Parathyroid adenoma (tissue), 2 donors: ENCODE results near the gene HPSE.

Experiments used
- H2AFZ ChIP-seq: fragments of 300-600 bp; sonication (generic); one replicate; pipeline ENCODE4 v1.7.0; 2017; ENCODE audit warnings: antibody characterized with exemption, mild to moderate bottlenecking
- H3K27ac ChIP-seq: fragments of 300-600 bp; sonication (generic); one replicate; pipeline ENCODE4 v1.7.0; 2017
- H3K27me3 ChIP-seq: fragments of 300-600 bp; sonication (generic); one replicate; pipeline ENCODE4 v1.7.0; 2017; ENCODE audit warnings: low read length; ENCODE audit not compliant: control insufficient read depth, insufficient read depth
- H3K36me3 ChIP-seq: fragments of 300-600 bp; sonication (generic); one replicate; pipeline ENCODE4 v1.7.0; 2017; ENCODE audit warnings: low read length; ENCODE audit not compliant: control insufficient read depth, insufficient read depth
- H3K4me1 ChIP-seq: fragments of 300-600 bp; sonication (generic); one replicate; pipeline ENCODE4 v1.7.0; 2017; ENCODE audit warnings: control low read depth
- H3K4me2 ChIP-seq: fragments of 300-600 bp; sonication (generic); one replicate; pipeline ENCODE4 v1.7.0; 2017; ENCODE audit warnings: low read length
- H3K4me3 ChIP-seq: fragments of 300-600 bp; sonication (generic); one replicate; pipeline ENCODE4 v1.7.0; 2017; ENCODE audit warnings: low read depth, low read length
- H3K79me2 ChIP-seq: fragments of 300-600 bp; sonication (generic); one replicate; pipeline ENCODE4 v1.7.0; 2017; ENCODE audit warnings: control low read depth
- H3K9ac ChIP-seq: fragments of 300-600 bp; sonication (generic); one replicate; pipeline ENCODE4 v1.7.0; 2017; ENCODE audit warnings: mild to moderate bottlenecking
- H3K9me3 ChIP-seq: fragments of 300-600 bp; sonication (generic); one replicate; pipeline ENCODE4 v1.7.0; 2017; ENCODE audit warnings: low read length; ENCODE audit not compliant: control insufficient read depth
- CTCF ChIP-seq: fragments of 300-600 bp; sonication (generic); IDR thresholded peaks from one replicate; pipeline ENCODE4 v1.7.0; 2017; ENCODE audit warnings: antibody characterized with exemption, mild to moderate bottlenecking
- donor health status: primary hyperparathyroidism.

HPSE gene

DNA sequence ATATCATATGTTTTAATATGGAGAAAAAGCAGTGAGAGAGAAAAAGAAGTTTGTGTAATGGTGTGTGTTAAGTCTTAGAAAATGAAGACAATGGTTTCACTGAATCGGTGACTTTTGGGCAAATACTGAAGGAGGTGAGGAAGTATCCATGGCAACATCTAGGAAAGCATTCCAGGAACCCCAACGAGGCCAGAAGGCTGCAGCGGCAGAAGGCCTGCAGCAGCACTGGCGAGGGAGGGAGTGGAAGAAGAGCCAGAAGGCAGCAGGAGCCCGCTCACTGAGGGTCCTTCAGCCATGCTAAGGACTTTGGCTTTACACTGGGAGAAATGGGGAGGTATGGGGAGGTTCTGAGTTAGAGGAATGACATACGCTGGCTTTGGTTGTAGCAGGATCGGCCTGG lies 76.8 kb downstream of the HPSE start:
- no peak overlapping the region for H3K4me3 ChIP-seq
- H3K9ac ChIP-seq: no peak overlapping the region
- no peak for TF ChIP-seq CTCF
- no peaks in the 10 kb centered on the region for H3K9me3 ChIP-seq
- H3K4me1 ChIP-seq: no peaks in the 10 kb centered on the region
- no peaks in the 10 kb centered on the region for H3K36me3 ChIP-seq
- H2AFZ ChIP-seq: no peak overlapping the region
- no peaks in the 10 kb centered on the region for H3K27me3 ChIP-seq
- H3K27ac ChIP-seq: no peak overlapping the region
- H3K79me2 ChIP-seq: no peaks in the 10 kb centered on the region
- no peak overlapping the region for H3K4me2 ChIP-seq

GRCh38 chr4:83255584-83255983 lies 79.1 kb downstream of the HPSE start:
- H3K27ac ChIP-seq: no peak overlapping the region
- no peak overlapping the region for H2AFZ ChIP-seq
- H3K9me3 ChIP-seq: no peaks in the 10 kb centered on the region
- H3K27me3 ChIP-seq: no peaks in the 10 kb centered on the region
- H3K9ac ChIP-seq: no peak overlapping the region
- no peak for TF ChIP-seq CTCF
- H3K4me2 ChIP-seq: no peak overlapping the region
- H3K79me2 ChIP-seq: no peaks in the 10 kb centered on the region
- H3K36me3 ChIP-seq: no peaks in the 10 kb centered on the region
- no peaks in the 10 kb centered on the region for H3K4me1 ChIP-seq
- H3K4me3 ChIP-seq: no peak overlapping the region

DNA sequence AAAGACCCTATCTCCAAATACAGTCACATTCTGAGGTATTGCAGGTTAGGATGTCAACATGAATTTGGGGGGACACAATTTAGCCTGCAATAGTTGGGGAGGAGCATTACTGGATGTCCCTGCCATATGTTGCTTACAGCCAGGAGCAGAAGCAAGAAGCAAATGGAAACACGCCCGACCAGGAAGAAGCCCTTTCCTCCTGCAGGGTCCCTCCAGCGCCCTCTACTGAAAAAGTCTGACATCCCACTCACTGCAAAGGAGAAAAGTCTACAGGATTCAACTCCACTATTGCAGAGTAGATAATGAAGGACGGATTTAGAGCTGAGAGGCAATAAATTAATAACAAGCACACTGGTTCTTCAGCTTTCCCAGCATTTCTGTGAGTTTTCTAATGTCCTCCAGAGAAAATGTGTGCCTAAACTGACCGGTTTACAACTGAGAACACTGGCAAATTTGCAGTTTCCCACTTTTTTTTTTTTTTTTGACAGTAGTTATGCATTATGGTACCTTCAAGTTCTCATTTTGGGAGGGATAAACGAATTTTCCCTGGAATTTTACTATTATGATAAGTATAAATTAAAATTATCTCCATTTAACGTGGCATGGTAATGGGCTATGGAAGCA lies 81.8 kb downstream of the HPSE start:
- Histone ChIP-seq H3K79me2 (no peaks in the 10 kb centered on the region), H3K9me3 (no peaks in the 10 kb centered on the region), H3K4me3 (no peak overlapping the region), H3K4me2 (no peak overlapping the region), H3K4me1 (no peaks in the 10 kb centered on the region), H3K27me3 (no peaks in the 10 kb centered on the region), H3K36me3 (no peaks in the 10 kb centered on the region), H3K9ac (no peak overlapping the region), H2AFZ (no peak overlapping the region), H3K27ac (no peak overlapping the region)
- TF ChIP-seq CTCF: peak; percentile 29

DNA sequence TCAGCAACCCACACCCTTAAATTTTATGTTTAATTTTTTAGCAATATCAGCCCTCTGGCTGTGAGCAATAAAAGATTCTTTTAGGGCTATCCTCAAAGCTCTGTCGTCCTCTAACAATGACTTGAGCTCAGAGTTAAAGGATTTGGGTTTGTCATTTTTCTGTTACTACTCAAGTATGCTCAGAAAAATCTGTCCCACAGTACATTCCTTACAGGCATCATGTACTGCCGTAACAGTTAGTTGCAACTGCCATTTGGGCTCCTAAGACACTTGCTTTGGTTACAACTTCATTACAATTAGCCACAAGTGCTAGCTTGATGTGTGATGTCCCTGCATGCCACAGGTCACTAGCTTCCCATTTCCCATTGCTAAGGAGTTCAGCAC lies 83.2 kb downstream of the HPSE start:
- Histone ChIP-seq H3K36me3 (no peaks in the 10 kb centered on the region), H3K79me2 (no peaks in the 10 kb centered on the region), H3K27me3 (no peaks in the 10 kb centered on the region), H3K4me3 (no peak overlapping the region), H3K27ac (no peak overlapping the region), H3K9me3 (no peaks in the 10 kb centered on the region), H3K4me2 (no peak overlapping the region), H3K9ac (no peak overlapping the region), H2AFZ (no peak overlapping the region), H3K4me1 (no peaks in the 10 kb centered on the region)
- no peak for TF ChIP-seq CTCF

DNA sequence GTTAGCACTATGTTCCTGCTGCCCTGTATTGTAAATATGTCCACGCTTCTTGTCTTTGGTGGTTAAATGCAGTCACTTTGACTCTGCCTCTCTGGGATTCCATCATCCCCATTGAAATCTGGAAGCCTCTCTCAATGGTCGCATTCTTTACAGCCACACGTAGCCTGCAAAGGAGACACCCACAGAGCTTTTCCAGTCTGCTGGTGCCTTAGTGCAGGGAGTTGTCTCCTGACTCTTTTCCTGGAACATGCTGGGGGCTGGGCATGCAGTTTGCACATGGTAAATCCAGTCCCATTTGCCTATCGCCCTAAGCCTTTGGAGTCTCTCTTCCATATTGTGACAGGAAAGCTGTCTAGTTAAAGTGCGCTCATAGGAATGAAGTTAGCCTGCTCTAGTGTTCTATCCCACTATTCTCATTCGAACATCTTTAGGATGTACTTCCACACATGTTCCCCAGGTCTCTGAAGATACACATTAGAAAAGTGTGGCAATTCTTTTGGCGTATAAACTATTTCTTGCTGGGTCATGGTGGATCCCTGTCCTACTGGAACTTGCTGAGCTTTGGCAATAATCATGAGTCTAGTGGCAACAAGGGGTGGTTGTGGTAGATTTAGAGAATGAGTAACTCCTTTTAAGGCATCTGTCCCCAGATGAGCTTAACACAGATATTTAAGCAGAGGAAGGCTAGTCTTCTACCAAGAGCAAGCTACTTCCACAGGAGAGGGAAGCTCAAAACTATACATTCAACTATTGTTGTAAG lies 83.8 kb downstream of the HPSE start:
- Histone ChIP-seq H3K4me1 (no peaks in the 10 kb centered on the region), H3K36me3 (no peaks in the 10 kb centered on the region), H3K27me3 (no peaks in the 10 kb centered on the region), H3K4me3 (no peak overlapping the region), H3K9ac (no peak overlapping the region), H2AFZ (no peak overlapping the region), H3K4me2 (no peak overlapping the region), H3K79me2 (no peaks in the 10 kb centered on the region), H3K27ac (no peak overlapping the region), H3K9me3 (no peaks in the 10 kb centered on the region)
- no peak for TF ChIP-seq CTCF
